ENCODE data around the gene KCTD5.

The KCTD5 gene

GRCh38 chr16:2724088-2724676 is 41.9 kb downstream of the KCTD5 start:
- no peak for DNase-seq (ENCODE audit: low read depth, low spot score)

GRCh38 chr16:2724816-2725348 is 42.6 kb downstream of the KCTD5 start:
- no peak for DNase-seq (ENCODE audit: low read depth, low spot score)

- no peak for DNase-seq (ENCODE audit: low read depth, low spot score)
These were observed 44.6 kb downstream of the KCTD5 start for GRCh38 chr16:2726923-2727322.

- no peak for DNase-seq (ENCODE audit: low read depth, low spot score)
These were observed 45.7 kb downstream of the KCTD5 start for GRCh38 chr16:2728034-2728433.

GRCh38 chr16:2734844-2735515 is 52.7 kb downstream of the KCTD5 start:
- no peak for DNase-seq (ENCODE audit: low read depth, low spot score)

- DNase-seq (ENCODE audit: low read depth, low spot score) = no peak
These were observed 54.3 kb downstream of the KCTD5 start for GRCh38 chr16:2736476-2737237.

- DNase-seq (ENCODE audit: low read depth, low spot score) = no peak
These were observed 54.9 kb downstream of the KCTD5 start for GRCh38 chr16:2737238-2737605.

- no peak for DNase-seq (ENCODE audit: low read depth, low spot score)
These were observed 55.6 kb downstream of the KCTD5 start for GRCh38 chr16:2737895-2738418.

- DNase-seq (ENCODE audit: low read depth, low spot score) = no peak
These were observed 56.3 kb downstream of the KCTD5 start for GRCh38 chr16:2738615-2739014.

- DNase-seq (ENCODE audit: low read depth, low spot score) = no peak
These were observed 57.5 kb downstream of the KCTD5 start for GRCh38 chr16:2739625-2740430.

- DNase-seq (ENCODE audit: low read depth, low spot score) = no peak
These were observed 58.2 kb downstream of the KCTD5 start for GRCh38 chr16:2740476-2740875.

- DNase-seq (ENCODE audit: low read depth, low spot score) = no peak
These were observed 58.8 kb downstream of the KCTD5 start for GRCh38 chr16:2741168-2741567.

- no peak for DNase-seq (ENCODE audit: low read depth, low spot score)
These were observed 60.1 kb downstream of the KCTD5 start for GRCh38 chr16:2742323-2743006.

- DNase-seq (ENCODE audit: low read depth, low spot score) = no peak
These were observed 60.9 kb downstream of the KCTD5 start for GRCh38 chr16:2743007-2743810.

- DNase-seq (ENCODE audit: low read depth, low spot score) = no peak
These were observed 62.4 kb downstream of the KCTD5 start for GRCh38 chr16:2744711-2745110.

- no peak for DNase-seq (ENCODE audit: low read depth, low spot score)
These were observed 63.0 kb downstream of the KCTD5 start for GRCh38 chr16:2745116-2745890.

GRCh38 chr16:2745961-2746360 is 63.6 kb downstream of the KCTD5 start:
- no peak for DNase-seq (ENCODE audit: low read depth, low spot score)

- DNase-seq (ENCODE audit: low read depth, low spot score) = no peak
These were observed 66.6 kb downstream of the KCTD5 start for GRCh38 chr16:2748757-2749455.

GRCh38 chr16:2749476-2749875 is 67.2 kb downstream of the KCTD5 start:
- no peak for DNase-seq (ENCODE audit: low read depth, low spot score)

Measured in brain pericyte (primary cell).